Erythroblast (primary cell): ENCODE results near the gene BARHL2.
A peak's percentile ranks its signal among the peaks of the same experiment; 100 is the strongest.

Experiments
- DNase-seq, 2 experiments: peaks; one replicate each; lab custom pipeline; 2025; lab: John Stamatoyannopoulos, UW
- GATA1 ChIP-seq: IDR thresholded peaks from 2 replicates; pipeline ENCODE4 v1.6.1; 2011; ENCODE audit warnings: low read depth, mild to moderate bottlenecking, control low read depth, low read length, moderate library complexity
- POLR2A ChIP-seq: IDR thresholded peaks from 2 replicates; pipeline ENCODE4 v1.6.1; 2011; ENCODE audit warnings: mild to moderate bottlenecking, low read length

The BARHL2 gene

DNA sequence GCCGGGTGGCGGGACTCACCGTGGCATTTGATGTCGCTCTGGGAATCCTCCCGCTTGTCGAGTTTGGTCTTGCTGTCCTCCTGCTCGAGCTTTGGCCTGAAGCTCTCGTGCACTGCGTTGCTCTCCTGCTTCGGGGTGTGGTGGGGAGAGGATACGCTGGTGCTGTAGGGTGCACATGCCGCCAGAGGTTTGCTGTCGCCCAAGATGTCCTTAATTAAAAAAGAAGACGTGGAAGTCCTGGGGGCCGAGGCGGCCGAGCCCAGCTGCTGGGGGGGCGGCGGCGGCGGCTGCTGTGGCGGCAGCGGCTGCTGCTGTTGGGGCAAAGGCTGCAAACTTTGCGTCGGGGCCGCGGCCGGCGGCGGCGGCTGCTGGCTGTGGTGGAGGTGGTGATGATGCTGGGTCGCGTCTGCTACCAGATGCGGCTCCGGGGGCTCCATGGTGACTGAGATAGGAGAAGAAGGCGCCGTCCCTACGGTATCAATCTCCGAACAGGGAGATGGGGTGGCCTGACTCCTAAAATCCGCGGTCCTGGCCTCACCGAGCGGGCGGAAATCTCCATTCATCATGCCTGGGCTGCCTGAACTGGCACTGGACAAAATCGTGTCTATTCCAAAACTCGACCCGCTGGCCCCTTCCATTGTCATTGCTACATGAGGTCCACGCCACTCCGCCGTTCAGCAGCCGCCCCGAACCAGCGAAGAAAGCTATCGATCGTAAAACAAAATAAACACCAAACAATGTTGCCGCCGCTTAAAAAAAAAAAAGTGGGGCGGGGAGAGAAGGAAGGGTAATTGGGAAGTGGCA is at the start of gene BARHL2:
Gene BARHL2 (minus strand): TSS at position 751 of the 804 bp plus-strand sequence. CDS start 107 bp downstream, at position 644.
- TF ChIP-seq POLR2A (no peak), GATA1 (no peak)
- peak in 1 of 2 experiments; percentile 24 for DNase-seq

GRCh38 chr1:90763930-90764329 is 46.8 kb upstream of the BARHL2 start:
- no peak for DNase-seq
- no peak for TF ChIP-seq POLR2A
- no peak for TF ChIP-seq GATA1

GRCh38 chr1:90763506-90763905 is 46.4 kb upstream of the BARHL2 start:
- TF ChIP-seq GATA1 = no peak
- no peak for TF ChIP-seq POLR2A
- DNase-seq = no peak

DNA sequence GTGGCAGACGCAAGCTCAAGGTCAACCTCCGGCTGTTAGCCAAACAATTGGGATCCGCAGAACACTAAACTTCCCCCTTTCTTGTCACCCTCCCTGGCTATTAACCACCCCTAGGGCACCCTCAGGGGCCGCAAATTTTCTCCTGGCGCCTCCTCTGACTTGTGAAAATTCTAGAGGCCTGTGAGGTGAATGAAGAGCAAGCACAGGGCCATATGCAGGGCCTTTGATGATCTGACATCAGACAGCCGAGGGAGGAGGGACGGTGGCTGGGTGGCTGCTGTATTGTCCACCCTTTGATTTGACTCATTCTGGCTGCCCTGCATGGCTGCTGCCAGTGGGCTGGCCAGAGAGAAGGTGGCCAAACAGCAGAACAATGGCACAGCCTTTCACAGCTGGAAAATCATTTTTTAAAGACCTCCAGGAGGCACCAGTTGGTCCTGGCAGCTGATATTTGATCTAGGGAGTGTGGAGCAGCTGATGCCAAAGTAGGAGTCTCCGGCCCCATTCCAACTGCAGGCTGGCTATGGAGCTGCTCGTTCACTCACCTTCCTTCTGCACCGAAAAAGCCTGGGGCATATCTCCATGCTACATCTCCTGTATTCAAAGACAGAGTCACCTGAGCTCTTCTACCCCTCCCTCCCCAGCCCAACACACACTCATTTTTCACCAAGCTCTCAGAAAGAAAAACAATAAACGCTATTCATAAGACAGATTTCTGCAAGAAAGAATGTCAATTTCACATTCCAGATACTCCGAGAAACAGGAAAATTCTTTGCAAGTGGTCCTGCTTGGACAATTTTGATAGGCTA is 44.9 kb upstream of the BARHL2 start:
- DNase-seq = no peak
- TF ChIP-seq POLR2A (no peak), GATA1 (no peak)

GRCh38 chr1:90761156-90761555 is 44.1 kb upstream of the BARHL2 start:
- TF ChIP-seq POLR2A (no peak), GATA1 (no peak)
- DNase-seq = no peak

DNA sequence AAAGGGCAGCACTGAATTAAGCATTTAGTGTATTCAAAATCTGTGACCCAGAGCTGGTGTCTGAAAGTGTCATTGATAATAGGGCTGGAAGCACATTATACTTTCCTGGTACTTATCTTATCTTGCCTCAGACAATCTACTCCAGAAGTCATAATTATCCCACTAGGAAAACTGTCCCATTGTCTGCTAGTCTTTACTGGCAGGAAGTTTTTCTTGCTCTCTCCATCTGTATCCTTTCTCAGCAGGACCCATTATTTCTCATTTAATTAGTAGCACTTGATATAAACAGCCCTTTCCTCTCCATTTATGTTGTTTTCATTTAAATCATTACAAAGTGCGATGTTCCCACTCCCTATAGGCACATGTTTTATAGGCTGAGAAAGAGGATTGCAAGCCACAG is 36.5 kb upstream of the BARHL2 start:
- no peak for TF ChIP-seq POLR2A
- TF ChIP-seq GATA1 = no peak
- DNase-seq = no peak

- no peak for DNase-seq
- TF ChIP-seq GATA1 (no peak), POLR2A (no peak)
These were observed 31.6 kb upstream of the BARHL2 start for GRCh38 chr1:90748668-90749067.

DNA sequence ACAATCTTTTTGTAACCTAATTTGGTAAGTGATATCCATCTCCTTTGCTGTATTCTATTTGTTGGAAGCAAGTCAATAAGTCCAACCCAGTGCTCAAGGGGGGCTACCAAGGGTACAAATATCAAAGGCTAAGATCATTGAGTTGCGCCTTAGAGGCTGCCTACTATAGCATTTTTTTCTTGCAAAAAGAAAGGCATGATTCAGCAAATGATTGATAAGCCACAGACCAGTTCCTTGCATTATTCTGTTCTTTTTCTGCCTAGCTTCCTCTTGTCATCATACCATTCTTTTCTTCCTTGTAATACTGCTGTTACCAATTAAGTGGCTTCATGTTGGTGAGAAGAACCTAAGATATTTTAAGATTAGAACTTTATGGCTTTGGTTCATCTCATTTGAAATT is 29.8 kb upstream of the BARHL2 start:
- no peak for DNase-seq
- no peak for TF ChIP-seq GATA1
- TF ChIP-seq POLR2A = no peak

GRCh38 chr1:90745972-90746371 is 28.9 kb upstream of the BARHL2 start:
- TF ChIP-seq GATA1 (no peak), POLR2A (no peak)
- DNase-seq = no peak

DNA sequence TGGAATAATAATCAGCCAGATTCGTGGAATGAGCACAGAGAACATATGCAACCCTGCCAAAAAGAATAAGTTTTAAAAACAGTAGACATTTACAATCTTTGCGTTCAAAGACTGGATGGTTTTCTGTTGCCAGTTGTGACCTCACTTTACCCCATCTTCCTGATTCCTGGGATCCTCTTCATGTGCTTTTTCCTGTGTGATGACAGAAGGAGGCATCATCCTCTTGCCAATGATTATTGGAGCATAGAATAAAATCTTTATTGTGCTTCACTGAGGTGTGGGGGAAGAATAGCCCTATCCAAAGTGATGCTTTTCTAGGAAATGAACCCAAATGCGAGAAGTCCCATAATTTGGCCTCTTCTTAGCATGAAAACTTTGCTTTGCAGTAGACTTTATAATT is 15.0 kb upstream of the BARHL2 start:
- no peak for DNase-seq
- TF ChIP-seq POLR2A (no peak), GATA1 (no peak)

DNA sequence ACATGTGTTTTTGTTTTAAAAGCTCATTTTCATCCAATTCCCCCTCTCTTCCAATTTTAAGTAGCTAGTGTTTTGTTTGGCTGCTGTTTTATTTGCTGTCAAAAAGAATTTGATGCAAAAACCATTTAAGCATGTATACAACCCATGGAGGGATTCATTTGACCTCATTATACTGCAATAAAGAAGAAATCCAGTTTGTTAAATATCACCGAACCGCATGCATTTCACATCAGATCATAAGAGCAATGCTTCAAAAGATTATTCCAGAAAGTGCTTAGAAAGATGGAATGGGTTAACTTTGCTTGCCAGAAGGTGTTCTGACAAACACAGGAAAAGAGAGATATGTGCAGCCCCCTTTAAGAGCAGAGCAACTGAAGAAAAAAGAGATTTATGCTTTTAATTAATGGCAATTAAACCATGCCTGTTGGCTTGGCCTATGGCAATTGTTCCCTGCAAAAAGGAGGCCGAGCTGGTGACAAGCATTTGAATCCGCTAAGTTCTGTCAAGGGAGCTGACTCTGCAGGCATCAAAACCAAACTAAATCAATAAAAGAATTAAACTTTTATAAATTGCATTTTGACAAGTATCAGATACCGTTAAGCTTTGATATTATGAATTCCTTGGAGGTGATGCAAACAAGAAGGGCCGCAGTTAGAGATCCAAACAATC is 14.4 kb upstream of the BARHL2 start:
- no peak for DNase-seq
- no peak for TF ChIP-seq POLR2A
- TF ChIP-seq GATA1 = no peak

GRCh38 chr1:90730243-90731022 is 13.3 kb upstream of the BARHL2 start:
- no peak for TF ChIP-seq POLR2A
- no peak for TF ChIP-seq GATA1
- peak in 1 of 2 experiments; percentile 9 for DNase-seq
